H9 (cell line): ENCODE measurements around the gene STN1. TPM values are rescaled to one million over a fixed set of nuclear protein-coding genes. Genes with fewer than 3 reads are reported as not detected.
A peak's percentile ranks its signal among the peaks of the same experiment; 100 is the strongest.

Source experiments
- DNase-seq: peaks from one replicate; pipeline ENCODE4 v3.0.0-alpha.2; 2017
- H2AFZ ChIP-seq: one replicate; pipeline ENCODE4 v1.6.1; 2013; ENCODE audit warnings: mild to moderate bottlenecking, low read length, control low read depth, moderate library complexity
- H2AK5ac ChIP-seq: 2 replicates; pipeline ENCODE4 v1.6.1; 2013; ENCODE audit warnings: low read length, control low read depth, mixed read lengths; ENCODE audit not compliant: insufficient read length
- H2BK120ac ChIP-seq: one replicate; pipeline ENCODE4 v1.6.1; 2013; ENCODE audit warnings: low read depth, mild to moderate bottlenecking, low read length, control low read depth, inconsistent platforms; ENCODE audit not compliant: poor library complexity, severe bottlenecking
- H2BK12ac ChIP-seq: 2 replicates; pipeline ENCODE4 v1.6.1; 2013; ENCODE audit warnings: low read length, control low read depth, mixed read lengths, low read depth; ENCODE audit not compliant: insufficient read length
- H2BK15ac ChIP-seq: 2 replicates; pipeline ENCODE4 v1.6.1; 2013; ENCODE audit warnings: low read depth, low read length, control low read depth
- H2BK20ac ChIP-seq: one replicate; pipeline ENCODE4 v1.6.1; 2013; ENCODE audit warnings: low read depth, mild to moderate bottlenecking, low read length, control low read depth, inconsistent platforms; ENCODE audit not compliant: poor library complexity, severe bottlenecking
- H2BK5ac ChIP-seq: 2 replicates; pipeline ENCODE4 v1.6.1; 2013; ENCODE audit warnings: low read length, control low read depth, mixed read lengths; ENCODE audit not compliant: insufficient read length
- H3K14ac ChIP-seq: 2 replicates; pipeline ENCODE4 v1.6.1; 2013; ENCODE audit warnings: low read length, control low read depth; ENCODE audit not compliant: insufficient read depth
- H3K18ac ChIP-seq: 2 replicates; pipeline ENCODE4 v1.6.1; 2013; ENCODE audit warnings: low read depth, mild to moderate bottlenecking, mixed read lengths, low read length, control low read depth; ENCODE audit not compliant: insufficient read length
- H3K23ac ChIP-seq: 2 replicates; pipeline ENCODE4 v1.6.1; 2013; ENCODE audit warnings: low read length, control low read depth, mixed read lengths, low read depth; ENCODE audit not compliant: insufficient read length
- H3K23me2 ChIP-seq: 2 replicates; pipeline ENCODE4 v1.6.1; 2013; ENCODE audit warnings: low read depth, mild to moderate bottlenecking, mixed read lengths, low read length, control low read depth; ENCODE audit not compliant: insufficient read length, poor library complexity, severe bottlenecking
- H3K27ac ChIP-seq: 2 replicates; pipeline ENCODE4 v1.5.1; 2013; ENCODE audit warnings: low read length, control low read depth, mixed read lengths, low read depth; ENCODE audit not compliant: insufficient read length
- H3K27me3 ChIP-seq: 2 replicates; pipeline ENCODE4 v1.6.1; 2013; ENCODE audit warnings: low read length, control low read depth, inconsistent platforms; ENCODE audit not compliant: insufficient read depth
- H3K4ac ChIP-seq: 2 replicates; pipeline ENCODE4 v1.6.1; 2013; ENCODE audit warnings: low read depth, mild to moderate bottlenecking, control low read depth, inconsistent platforms, low read length, moderate library complexity
- H3K4me1 ChIP-seq: 2 replicates; pipeline ENCODE4 v1.6.1; 2013; ENCODE audit warnings: low read length, control low read depth, inconsistent platforms; ENCODE audit not compliant: insufficient read depth
- H3K4me2 ChIP-seq: 2 replicates; pipeline ENCODE4 v1.6.1; 2013; ENCODE audit warnings: low read length, control low read depth, mixed read lengths; ENCODE audit not compliant: insufficient read length, insufficient read depth
- H3K56ac ChIP-seq: 2 replicates; pipeline ENCODE4 v1.6.1; 2013; ENCODE audit warnings: low read depth, mild to moderate bottlenecking, mixed read lengths, low read length, control low read depth; ENCODE audit not compliant: insufficient read length
- H3K79me1 ChIP-seq: 2 replicates; pipeline ENCODE4 v1.6.1; 2013; ENCODE audit warnings: low read depth, mild to moderate bottlenecking, moderate library complexity, low read length, control low read depth, inconsistent platforms; ENCODE audit not compliant: insufficient read depth, poor library complexity, severe bottlenecking
- H3K79me2 ChIP-seq: 2 replicates; pipeline ENCODE4 v1.6.1; 2013; ENCODE audit warnings: low read length, control low read depth, inconsistent platforms; ENCODE audit not compliant: insufficient read depth
- H3K9ac ChIP-seq: 2 replicates; pipeline ENCODE4 v1.6.1; 2013; ENCODE audit warnings: low read length, control low read depth, mixed read lengths; ENCODE audit not compliant: insufficient read length; ENCODE audit errors: extremely low read depth
- H3K9me3 ChIP-seq: one replicate; pipeline ENCODE4 v1.6.1; 2013; ENCODE audit warnings: low read depth, low read length, inconsistent platforms; ENCODE audit not compliant: control insufficient read depth
- H3T11ph ChIP-seq: one replicate; pipeline ENCODE4 v1.6.1; 2013; ENCODE audit warnings: mild to moderate bottlenecking, low read length, control low read depth, inconsistent platforms
- H4K20me1 ChIP-seq: one replicate; pipeline ENCODE4 v1.6.1; 2013; ENCODE audit not compliant: control insufficient read depth, insufficient read length, insufficient read depth
- H4K5ac ChIP-seq: 2 replicates; pipeline ENCODE4 v1.6.1; 2013; ENCODE audit warnings: low read depth, mild to moderate bottlenecking, mixed read lengths, low read length, control low read depth; ENCODE audit not compliant: insufficient read length
- H4K8ac ChIP-seq: replicated peaks from 2 replicates; pipeline ENCODE4 v1.6.1; 2013; ENCODE audit warnings: low read length, control low read depth, mixed read lengths, low read depth; ENCODE audit not compliant: insufficient read length
- H4K91ac ChIP-seq: 2 replicates; pipeline ENCODE4 v1.6.1; 2013; ENCODE audit warnings: low read depth, mild to moderate bottlenecking, moderate library complexity, mixed read lengths, low read length, control low read depth; ENCODE audit not compliant: insufficient read length
- H3K27ac Mint-ChIP-seq, 3 experiments: 2 replicates in 2 of 3; 3 replicates in 1 of 3; pipeline ENCODE4 v1.8.0; 2020 to 2021; ENCODE audit warnings: mixed read lengths in 3 of 3, mild to moderate bottlenecking in 1 of 3, moderate library complexity in 1 of 3
- H3K27me3 Mint-ChIP-seq: 2 replicates; pipeline ENCODE4 v1.8.0; 2021; ENCODE audit warnings: low read depth, mild to moderate bottlenecking, moderate library complexity, mixed read lengths
- H3K36me3 Mint-ChIP-seq, 3 experiments: 2 replicates in 2 of 3; 3 replicates in 1 of 3; pipeline ENCODE4 v1.8.0; 2020 to 2021; ENCODE audit warnings: low read depth in 3 of 3, mixed read lengths in 3 of 3; ENCODE audit not compliant: insufficient read depth in 1 of 3
- H3K4me1 Mint-ChIP-seq, 2 experiments: 2 replicates each; pipeline ENCODE4 v1.8.0; 2020; ENCODE audit warnings: mixed read lengths in 2 of 2
- H3K4me3 Mint-ChIP-seq, 2 experiments: 2 replicates in 1 of 2; 3 replicates in 1 of 2; pipeline ENCODE4 v1.8.0; 2020 to 2021; ENCODE audit warnings: mild to moderate bottlenecking in 2 of 2, mixed read lengths in 2 of 2, moderate library complexity in 1 of 2
- H3K9me3 Mint-ChIP-seq, 2 experiments: 2 replicates in 1 of 2; 3 replicates in 1 of 2; pipeline ENCODE4 v1.8.0; 2020; ENCODE audit warnings: mild to moderate bottlenecking in 2 of 2, mixed read lengths in 2 of 2, moderate library complexity in 1 of 2
- WGBS: extraction: QIAGEN DNeasy Blood & Tissue Kit; methylation state at CpG from one replicate; pipeline ENCODE4 v1.1.7; 2013; ENCODE audit warnings: missing lambda C conversion rate, low lambda C conversion rate, mixed read lengths; ENCODE audit not compliant: insufficient read length; ENCODE audit errors: extremely low coverage; 5-methylcytosine and 5-hydroxymethylcytosine counted together
- total RNA-seq: library from RNA; stranded (reverse); gene quantifications from 2 replicates; pipeline ENCODE4 v1.2.1, GENCODE V29; 2021
- TF ChIP-seq, protein P1 (sequence below): fragments of 200-600 bp; sonication (generic); conservative IDR thresholded peaks from 3 replicates; pipeline ENCODE4 v1.8.0; 2021; ENCODE audit warnings: antibody characterized with exemption, mild to moderate bottlenecking

STN1 gene
- total RNA-seq, 1 experiment from 2014 or later = 11.3 TPM

DNA sequence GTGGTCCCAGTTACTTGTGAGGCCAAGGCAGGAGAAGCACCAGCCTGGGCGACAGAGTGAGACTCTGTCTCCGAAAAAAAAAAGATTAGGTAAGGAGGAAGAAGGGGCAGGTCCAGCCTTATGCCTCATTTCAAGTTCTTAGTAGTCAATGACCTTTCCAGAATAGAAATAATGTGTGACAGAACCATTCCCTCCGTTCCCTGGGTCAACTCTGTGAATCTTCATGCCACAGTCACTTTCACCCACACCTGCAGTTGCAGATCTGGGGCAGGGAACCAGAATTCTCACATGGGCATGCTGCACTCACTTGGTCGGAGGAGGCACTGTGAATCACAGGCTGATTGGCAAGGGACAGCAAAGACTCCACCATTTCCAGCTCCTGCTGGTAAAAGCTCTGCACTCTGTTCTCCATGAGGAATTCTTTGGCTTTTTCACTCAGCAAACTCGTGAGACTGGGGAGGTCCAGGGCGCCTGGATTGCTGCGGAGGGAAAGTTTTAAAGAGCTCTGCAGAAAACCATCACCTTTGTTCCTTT is 20.7 kb downstream of the STN1 start:
- no peaks in the 10 kb centered on the region for H3K23me2 ChIP-seq
- H3K4ac ChIP-seq = no peak overlapping the region
- H3K27ac ChIP-seq = no peak overlapping the region
- no peaks in the 10 kb centered on the region for H3K79me2 ChIP-seq
- no peak overlapping the region for H3K18ac ChIP-seq
- no peak overlapping the region for H4K5ac ChIP-seq
- H3K79me1 ChIP-seq = no peaks in the 10 kb centered on the region
- no peak overlapping the region for H4K8ac ChIP-seq
- Mint-ChIP-seq H3K36me3 (peaks cover 0 to 9% (median 9%) of the 10 kb centered on the region in 3 experiments; a peak in 4 of 7 replicates), H3K4me3 (no peak overlapping the region), H3K9me3 (no peaks in the 10 kb centered on the region), H3K4me1 (peaks cover 11 to 12% of the 10 kb centered on the region in 2 experiments), H3K27ac (peak overlapping the region in 1 of 3 experiments; percentile 55; a peak in 1 of 7 replicates), H3K27me3 (no peaks in the 10 kb centered on the region)
- no peak overlapping the region for H3K23ac ChIP-seq
- TF ChIP-seq, protein P1, sequence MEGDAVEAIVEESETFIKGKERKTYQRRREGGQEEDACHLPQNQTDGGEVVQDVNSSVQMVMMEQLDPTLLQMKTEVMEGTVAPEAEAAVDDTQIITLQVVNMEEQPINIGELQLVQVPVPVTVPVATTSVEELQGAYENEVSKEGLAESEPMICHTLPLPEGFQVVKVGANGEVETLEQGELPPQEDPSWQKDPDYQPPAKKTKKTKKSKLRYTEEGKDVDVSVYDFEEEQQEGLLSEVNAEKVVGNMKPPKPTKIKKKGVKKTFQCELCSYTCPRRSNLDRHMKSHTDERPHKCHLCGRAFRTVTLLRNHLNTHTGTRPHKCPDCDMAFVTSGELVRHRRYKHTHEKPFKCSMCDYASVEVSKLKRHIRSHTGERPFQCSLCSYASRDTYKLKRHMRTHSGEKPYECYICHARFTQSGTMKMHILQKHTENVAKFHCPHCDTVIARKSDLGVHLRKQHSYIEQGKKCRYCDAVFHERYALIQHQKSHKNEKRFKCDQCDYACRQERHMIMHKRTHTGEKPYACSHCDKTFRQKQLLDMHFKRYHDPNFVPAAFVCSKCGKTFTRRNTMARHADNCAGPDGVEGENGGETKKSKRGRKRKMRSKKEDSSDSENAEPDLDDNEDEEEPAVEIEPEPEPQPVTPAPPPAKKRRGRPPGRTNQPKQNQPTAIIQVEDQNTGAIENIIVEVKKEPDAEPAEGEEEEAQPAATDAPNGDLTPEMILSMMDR = no peak
- no peak overlapping the region for H2BK12ac ChIP-seq
- no peak overlapping the region for H2BK15ac ChIP-seq
- H3K9ac ChIP-seq = no peak overlapping the region
- no peak overlapping the region for H2AK5ac ChIP-seq
- no peak for DNase-seq
- H2BK20ac ChIP-seq = no peak overlapping the region
- no peaks in the 10 kb centered on the region for H3K27me3 ChIP-seq
- no CpG with 5 or more reads among the region's 7 CpGs for WGBS
- H4K20me1 ChIP-seq = no peaks in the 10 kb centered on the region
- no peak overlapping the region for H2BK5ac ChIP-seq
- H4K91ac ChIP-seq = no peak overlapping the region
- H2BK120ac ChIP-seq = no peak overlapping the region
- H3K4me2 ChIP-seq = no peak overlapping the region
- H3K14ac ChIP-seq = no peak overlapping the region
- no peak overlapping the region for H3K56ac ChIP-seq
- H3K9me3 ChIP-seq = no peaks in the 10 kb centered on the region
- H3K4me1 ChIP-seq = no peaks in the 10 kb centered on the region
- no peak overlapping the region for H2AFZ ChIP-seq
- no peak overlapping the region for H3T11ph ChIP-seq
